B cell (primary cell): ENCODE data around the gene RBM39. TPM values are rescaled to one million over a fixed set of nuclear protein-coding genes. Genes with fewer than 3 reads are reported as not detected.

Source experiments
- ATAC-seq: fragments of 200-7000 bp; cut with Tn5 transposase; one replicate; pipeline ENCODE4 v1.10.0; 2021; ENCODE audit warnings: low read depth, mild to moderate bottlenecking, moderate number of reproducible peaks, moderate library complexity
- CTCF ChIA-PET: fragments of 350-600 bp; sonication (Branson Sonifier 250); formaldehyde crosslinking; loops from one replicate; lab custom pipeline; 2021; ENCODE audit warnings: antibody characterized with exemption, inconsistent platforms; lab: Charles Lee
- POLR2A ChIA-PET: fragments of 350-600 bp; sonication (Branson Sonifier 250); formaldehyde crosslinking; loops from one replicate; lab custom pipeline; 2021; ENCODE audit warnings: antibody characterized with exemption; lab: Charles Lee
- DNase-seq: peaks from one replicate; pipeline ENCODE4 v3.0.0; 2013
- H2AFZ ChIP-seq: 2 replicates; pipeline ENCODE4 v1.6.1; 2012; ENCODE audit warnings: mild to moderate bottlenecking, low read depth, low read length; ENCODE audit not compliant: insufficient read depth, poor library complexity, severe bottlenecking
- H3K27ac ChIP-seq, 2 donors: 1 replicate in 1 of 2; 2 replicates in 1 of 2; pipeline ENCODE4 v1.5.1; 2012 to 2013; ENCODE audit warnings: low read length in 2 of 2, mild to moderate bottlenecking in 2 of 2, moderate library complexity in 1 of 2
- H3K27me3 ChIP-seq, 4 experiments: fragments of 200-600 bp in 1 of 4; sonication (generic) in 1 of 4; replicated peaks in 1 of 4; 1 replicate in 2 of 4; 2 replicates in 2 of 4; pipeline versions ENCODE4 v1.6.1 to v1.7.0; 2013 to 2016; ENCODE audit warnings: low read length in 3 of 4, mild to moderate bottlenecking in 2 of 4, mixed read lengths in 1 of 4, moderate library complexity in 1 of 4; ENCODE audit not compliant: insufficient read depth in 4 of 4, control insufficient read depth in 3 of 4; ENCODE audit errors: control extremely low read depth in 1 of 4
- H3K36me3 ChIP-seq, 2 experiments: replicated peaks in 1 of 2; 1 replicate in 1 of 2; 2 replicates in 1 of 2; pipeline versions ENCODE4 v1.6.1 to v1.7.1; 2013; ENCODE audit warnings: low read length in 1 of 2; ENCODE audit not compliant: insufficient read depth in 2 of 2, control insufficient read depth in 1 of 2; ENCODE audit errors: control extremely low read depth in 1 of 2, extremely low read depth in 1 of 2
- H3K4me1 ChIP-seq, 2 donors: fragments of 200-600 bp in 1 of 2; sonication (generic) in 1 of 2; 1 replicate in 1 of 2; 2 replicates in 1 of 2; pipeline versions ENCODE4 v1.5.1 to v1.6.1; 2013 to 2017; ENCODE audit warnings: low read length in 2 of 2; ENCODE audit not compliant: control insufficient read depth in 2 of 2, insufficient read depth in 2 of 2
- H3K4me2 ChIP-seq: replicated peaks from 2 replicates; pipeline ENCODE3; 2012; ENCODE audit warnings: mild to moderate bottlenecking, low read depth, low read length; ENCODE audit not compliant: poor library complexity, severe bottlenecking
- H3K4me3 ChIP-seq, 5 experiments: fragments of 200-600 bp in 1 of 5; sonication (generic) in 1 of 5; 1 replicate in 3 of 5; 2 replicates in 2 of 5; pipeline versions ENCODE4 v1.5.1 to v1.7.0; 2011 to 2016; ENCODE audit warnings: low read length in 4 of 5, mild to moderate bottlenecking in 4 of 5, low read depth in 2 of 5, control low read depth in 1 of 5, moderate library complexity in 1 of 5; ENCODE audit not compliant: insufficient read depth in 1 of 5; ENCODE audit errors: control extremely low read depth in 1 of 5, extremely low read depth in 1 of 5
- H3K79me2 ChIP-seq: fragments of 200-600 bp; sonication (generic); one replicate; pipeline ENCODE4 v1.6.0; 2016; ENCODE audit warnings: low read length; ENCODE audit not compliant: control insufficient read depth, insufficient read depth
- H3K9ac ChIP-seq: fragments of 200-600 bp; sonication (generic); 2 replicates; pipeline ENCODE4 v1.6.1; 2017; ENCODE audit warnings: mild to moderate bottlenecking, low read length, moderate library complexity
- H3K9me3 ChIP-seq, 3 donors: one replicate each; pipeline versions ENCODE4 v1.6.1 to v1.7.1; 2013; ENCODE audit warnings: low read length in 2 of 3; ENCODE audit not compliant: control insufficient read depth in 2 of 3, insufficient read depth in 1 of 3; ENCODE audit errors: control extremely low read depth in 1 of 3
- H4K20me1 ChIP-seq: 2 replicates; pipeline ENCODE4 v1.6.0; 2012; ENCODE audit warnings: mild to moderate bottlenecking, low read length; ENCODE audit not compliant: insufficient read depth, control insufficient read depth, poor library complexity, severe bottlenecking
- H3K27ac Mint-ChIP-seq: one replicate; pipeline ENCODE4 v1.8.0; 2021; ENCODE audit warnings: mixed read lengths
- H3K27me3 Mint-ChIP-seq: one replicate; pipeline ENCODE4 v1.8.0; 2021; ENCODE audit warnings: mixed read lengths
- H3K4me1 Mint-ChIP-seq: one replicate; pipeline ENCODE4 v1.8.0; 2021; ENCODE audit warnings: mixed read lengths
- H3K4me3 Mint-ChIP-seq: one replicate; pipeline ENCODE4 v1.8.0; 2021; ENCODE audit warnings: mixed read lengths
- H3K9me3 Mint-ChIP-seq: one replicate; pipeline ENCODE4 v1.8.0; 2022; ENCODE audit warnings: mixed read lengths; ENCODE audit not compliant: insufficient read depth
- CTCF ChIP-seq: fragments of 200-600 bp; IDR thresholded peaks from one replicate; pipeline ENCODE4 v1.8.0; 2022; ENCODE audit warnings: antibody characterized with exemption, mild to moderate bottlenecking
- EZH2 ChIP-seq: IDR thresholded peaks from 2 replicates; pipeline ENCODE4 v1.6.1; 2012; ENCODE audit warnings: borderline replicate concordance, low read depth, mild to moderate bottlenecking, moderate library complexity, low read length; ENCODE audit not compliant: insufficient read depth, poor library complexity, severe bottlenecking
- WGBS: methylation state at CpG from one replicate; pipeline ENCODE4 v1.1.5; 2013; ENCODE audit warnings: missing lambda C conversion rate; ENCODE audit not compliant: insufficient coverage; 5-methylcytosine and 5-hydroxymethylcytosine counted together
- intact Hi-C: fragments of 100-400 bp; cut with micrococcal nuclease; formaldehyde crosslinking; loops from one replicate; pipeline ENCODE4 v1.10.0; 2022
- polyA plus RNA-seq: library from polyadenylated mRNA; depleted of rRNA; stranded (reverse); fragments of >200 nt; gene quantifications from 2 replicates; pipeline ENCODE4 v1.2.3, GENCODE V29; 2012
- total RNA-seq, 2 donors: library from RNA; stranded (reverse); fragments of 120-200 nt in 1 of 2; gene quantifications; 1 replicate in 1 of 2; 2 replicates in 1 of 2; pipeline versions ENCODE4 v1.2.3 to v1.2.4, GENCODE V29; 2013 to 2022

Gene RBM39
- total and polyA plus RNA-seq, 2 donors (not counting 1 experiment from before 2014, with no cell fraction given): 217 to 689 TPM

- Mint-ChIP-seq H3K27me3 (no peaks in the 10 kb centered on the region), H3K9me3 (no peaks in the 10 kb centered on the region), H3K27ac (peak overlapping the region; percentile 37), H3K4me1 (peaks cover 57% of the 10 kb centered on the region), H3K4me3 (peak overlapping the region; percentile 57)
- no peak overlapping the region for H2AFZ ChIP-seq
- ATAC-seq: no peak
- no peaks in the 10 kb centered on the region for H3K9me3 ChIP-seq
- H3K4me3 ChIP-seq: peak overlapping the region in 1 of 5 experiments; percentile 99
- peak overlapping the region; percentile 1 for H3K9ac ChIP-seq
- TF ChIP-seq EZH2: no peak
- TF ChIP-seq CTCF: peak; percentile 57
- H3K27ac ChIP-seq: peak overlapping the region; percentile 100
- CTCF ChIA-PET: interaction anchor here (1.0 to 2.6 kb wide), 5 partner anchors 26 to 214 kb away, joined by 3 to 8 read pairs (median 5); partner anchors contain the start of genes PHF20 and SCAND1
- peaks cover 48 to 51% of the 10 kb centered on the region in 2 donors for H3K4me1 ChIP-seq
- H3K79me2 ChIP-seq: peaks cover 79% of the 10 kb centered on the region
- no peaks in the 10 kb centered on the region for H3K27me3 ChIP-seq
- peaks cover 65% of the 10 kb centered on the region for H4K20me1 ChIP-seq
- DNase-seq: no peak
- WGBS: 100% methylated on average over 2 of the region's 7 CpGs
- H3K36me3 ChIP-seq: peaks cover 2 to 57% of the 10 kb centered on the region in 2 experiments
- peak overlapping the region; percentile 66 for H3K4me2 ChIP-seq
- intact Hi-C loops: loop anchor here (2.0 kb wide), 2 partner anchors 41 to 277 kb away; partner anchors contain the start of genes NFS1 and ROMO1
- POLR2A ChIA-PET: interaction anchor here (1.0 kb wide), 1 partner anchor 32 kb away, joined by 4 read pairs; the partner anchor contains the start of gene PHF20
Measured at GRCh38 chr20:35739294-35740163, 2.5 kb downstream of the RBM39 start.
